ENCODE data around the gene RBM28. TPM values are rescaled to one million over a fixed set of nuclear protein-coding genes. Genes with fewer than 3 reads are reported as not detected.

Gene RBM28
- total RNA-seq, 2 experiments from 2014 or later: 35.1 to 37.3 TPM

GRCh38 chr7:128364166-128364870 lies 20.6 kb upstream of the RBM28 start:
- Mint-ChIP-seq H3K27me3 (peaks cover 70% of the 10 kb centered on the region), H3K27ac (no peak overlapping the region), H3K4me1 (peaks cover 18% of the 10 kb centered on the region), H3K9me3 (no peaks in the 10 kb centered on the region), H3K4me3 (no peak overlapping the region), H3K36me3 (ENCODE audit: low read depth) (no peaks in the 10 kb centered on the region)
- ChIA-PET POLR2A (no interaction called here), CTCF (interaction anchor here (0.6 kb wide), 1 partner anchor 36 kb away, joined by 3 read pairs; no protein-coding TSS in a partner anchor)
- DNase-seq: no peak

DNA sequence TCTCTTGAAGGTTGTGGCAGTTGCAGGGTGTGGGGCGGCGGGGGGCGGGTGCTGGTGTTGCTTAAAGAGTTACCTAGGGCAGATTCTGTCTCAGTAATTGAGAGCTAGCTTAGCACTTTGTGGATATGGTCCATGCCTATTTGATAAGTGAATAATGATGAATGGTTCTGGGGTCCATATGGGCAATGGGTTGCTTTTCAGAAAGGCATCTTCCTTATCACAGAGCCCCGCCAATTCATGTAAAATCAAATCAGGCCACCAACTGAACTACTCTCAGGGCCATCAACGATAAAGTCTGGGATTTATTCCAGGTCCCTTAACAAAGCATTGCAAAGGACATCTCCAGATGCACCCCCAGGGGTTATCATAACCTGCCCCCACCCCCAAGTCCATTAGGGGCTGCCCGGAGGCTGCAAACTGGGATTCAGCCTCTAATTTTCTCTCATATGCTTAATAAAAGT lies 19.6 kb upstream of the RBM28 start:
- Mint-ChIP-seq H3K4me3 (no peak overlapping the region), H3K27me3 (peaks cover 72% of the 10 kb centered on the region), H3K9me3 (no peaks in the 10 kb centered on the region), H3K27ac (no peak overlapping the region), H3K4me1 (peaks cover 18% of the 10 kb centered on the region), H3K36me3 (ENCODE audit: low read depth) (no peaks in the 10 kb centered on the region)
- no peak for DNase-seq
- ChIA-PET CTCF (interaction anchor here (1.2 to 1.5 kb wide), 2 partner anchors 24 to 90 kb away, joined by 3 to 6 read pairs; no protein-coding TSS in a partner anchor), POLR2A (no interaction called here)

- DNase-seq: no peak
- H3K36me3 Mint-ChIP-seq (ENCODE audit: low read depth): no peaks in the 10 kb centered on the region
- ChIA-PET CTCF (interaction anchor here (1.2 to 1.5 kb wide), 3 partner anchors 16 to 91 kb away, joined by 3 to 6 read pairs (median 3); no protein-coding TSS in a partner anchor), POLR2A (no interaction called here)
- peaks cover 18% of the 10 kb centered on the region for H3K4me1 Mint-ChIP-seq
- H3K9me3 Mint-ChIP-seq: no peaks in the 10 kb centered on the region
- H3K4me3 Mint-ChIP-seq: no peak overlapping the region
- H3K27ac Mint-ChIP-seq: no peak overlapping the region
- peaks cover 72% of the 10 kb centered on the region for H3K27me3 Mint-ChIP-seq
Measured at GRCh38 chr7:128362670-128363069, 19.0 kb upstream of the RBM28 start.

DNA sequence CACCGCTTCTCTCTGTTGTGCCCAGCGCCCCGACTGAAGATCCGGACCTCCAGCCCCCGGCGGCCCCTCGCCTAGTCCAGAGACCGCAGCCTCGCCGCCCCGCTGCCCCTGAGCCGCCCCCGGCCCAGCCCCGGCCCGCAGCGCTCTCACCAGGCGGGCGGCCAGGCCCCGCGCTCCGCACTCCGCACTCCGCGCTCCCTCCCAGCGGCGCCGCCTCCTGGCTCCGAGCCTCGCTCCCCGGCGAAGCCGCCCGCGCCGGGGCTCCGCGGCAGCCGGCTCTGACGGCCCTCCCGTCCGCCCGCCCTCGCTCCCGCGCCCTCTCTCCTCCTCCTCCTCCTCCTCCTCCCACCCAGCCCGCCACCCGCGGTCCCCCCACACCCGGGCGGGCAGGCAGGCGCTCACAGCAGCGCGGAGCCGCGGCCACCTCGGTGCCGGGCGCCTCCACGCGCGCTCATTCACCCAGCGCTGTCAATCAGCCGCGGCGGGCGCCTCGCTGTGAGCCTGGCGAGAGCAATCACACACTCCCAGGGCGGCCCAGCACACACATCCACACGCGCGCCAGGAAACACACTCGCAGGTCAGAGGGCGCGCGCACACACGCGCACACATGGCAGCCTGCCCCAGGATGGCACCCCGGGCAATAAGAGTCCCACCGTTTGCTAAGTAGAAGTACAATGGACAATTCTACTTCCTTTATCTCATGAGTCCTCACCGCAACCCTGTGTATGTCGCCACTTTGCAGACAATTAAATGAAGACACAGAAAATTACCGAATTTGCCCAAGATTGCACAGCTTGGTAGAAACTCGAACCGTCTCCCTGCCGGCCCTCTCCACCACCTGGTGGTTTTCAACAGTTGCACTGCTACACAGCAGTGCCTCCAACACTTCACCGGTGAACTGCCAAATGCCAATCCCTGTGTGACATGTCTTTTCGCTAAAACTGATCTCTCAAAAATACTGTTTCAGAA lies 18.0 kb upstream of the RBM28 start, which contains the start of gene PRRT4:
PRRT4 (minus strand) TSS at position 280 of the 969 bp plus-strand sequence.
- Mint-ChIP-seq H3K4me3 (peak within 1 kb of the TSS; percentile 70), H3K27me3 (peaks cover 65% of the 10 kb centered on the region)

DNA sequence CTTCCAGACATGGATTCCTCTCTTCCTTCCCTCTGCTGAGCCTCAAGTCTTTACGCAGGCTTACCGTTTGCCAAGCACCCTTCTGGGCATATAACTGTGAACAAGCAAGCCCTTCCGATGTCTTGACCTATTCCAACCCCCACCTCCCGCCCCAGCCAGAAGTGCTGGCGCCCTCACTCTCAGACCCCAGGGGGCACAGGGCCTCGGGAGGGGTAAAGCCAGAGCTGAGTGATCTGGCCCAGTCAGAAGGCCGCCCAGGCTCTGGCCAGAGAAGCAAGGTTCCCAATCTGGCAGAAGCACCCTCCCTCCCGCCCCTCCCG lies 16.6 kb upstream of the RBM28 start:
- Mint-ChIP-seq H3K36me3 (ENCODE audit: low read depth) (no peaks in the 10 kb centered on the region), H3K4me3 (no peak overlapping the region), H3K9me3 (no peaks in the 10 kb centered on the region), H3K4me1 (peaks cover 23% of the 10 kb centered on the region), H3K27ac (no peak overlapping the region), H3K27me3 (peaks cover 58% of the 10 kb centered on the region)
- POLR2A ChIA-PET: no interaction called here
- CTCF ChIA-PET: no interaction called here
- no peak for DNase-seq

More for the DNA sequence above, 18.0 kb upstream of the RBM28 start, which contains the start of gene PRRT4:
- H3K27ac Mint-ChIP-seq: no peak within 1 kb of the TSS
- no peaks in the 10 kb centered on the region for H3K9me3 Mint-ChIP-seq
- H3K4me1 Mint-ChIP-seq: peaks cover 18% of the 10 kb centered on the region
- ChIA-PET POLR2A (no interaction called here), CTCF (interaction anchor here (1.2 to 1.5 kb wide), 3 partner anchors 17 to 92 kb away, joined by 3 to 6 read pairs (median 3); no protein-coding TSS in a partner anchor)
- H3K36me3 Mint-ChIP-seq (ENCODE audit: low read depth): no peaks in the 10 kb centered on the region
- peak; percentile 41 for DNase-seq

- DNase-seq: no peak
Measured at GRCh38 chr7:128359939-128360338, 16.2 kb upstream of the RBM28 start.

GRCh38 chr7:128359336-128359735 lies 15.6 kb upstream of the RBM28 start:
- Mint-ChIP-seq H3K9me3 (no peaks in the 10 kb centered on the region), H3K4me1 (peaks cover 23% of the 10 kb centered on the region), H3K36me3 (ENCODE audit: low read depth) (no peaks in the 10 kb centered on the region), H3K27me3 (peaks cover 57% of the 10 kb centered on the region), H3K27ac (no peak overlapping the region), H3K4me3 (no peak overlapping the region)
- CTCF ChIA-PET: interaction anchor here (1.3 to 2.9 kb wide), 3 partner anchors 11 to 66 kb away, joined by 6 to 17 read pairs (median 6); partner anchors contain the start of gene RBM28
- POLR2A ChIA-PET: no interaction called here
- DNase-seq: no peak

More at GRCh38 chr7:128359939-128360338, 16.2 kb upstream of the RBM28 start:
- Mint-ChIP-seq H3K36me3 (ENCODE audit: low read depth) (no peaks in the 10 kb centered on the region), H3K4me3 (no peak overlapping the region), H3K4me1 (peaks cover 23% of the 10 kb centered on the region), H3K27me3 (peaks cover 55% of the 10 kb centered on the region), H3K27ac (no peak overlapping the region), H3K9me3 (no peaks in the 10 kb centered on the region)
- POLR2A ChIA-PET: no interaction called here
- CTCF ChIA-PET: no interaction called here

- Mint-ChIP-seq H3K4me1 (peaks cover 23% of the 10 kb centered on the region), H3K27me3 (peaks cover 53% of the 10 kb centered on the region), H3K4me3 (no peak overlapping the region), H3K36me3 (ENCODE audit: low read depth) (no peaks in the 10 kb centered on the region), H3K27ac (no peak overlapping the region), H3K9me3 (no peaks in the 10 kb centered on the region)
- ChIA-PET POLR2A (interaction anchor here (0.5 kb wide), 1 partner anchor 39 kb away, joined by 3 read pairs; no protein-coding TSS in a partner anchor), CTCF (interaction anchor here (1.0 to 2.9 kb wide), 6 partner anchors 9 to 67 kb away, joined by 3 to 17 read pairs (median 4); partner anchors contain the start of gene RBM28)
- no peak for DNase-seq
Measured at GRCh38 chr7:128358233-128358632, 14.5 kb upstream of the RBM28 start.

- no peak overlapping the region for H3K27ac Mint-ChIP-seq
- ChIA-PET POLR2A (no interaction called here), CTCF (interaction anchor here (1.0 to 2.9 kb wide), 4 partner anchors 8 to 42 kb away, joined by 3 to 17 read pairs (median 3); no protein-coding TSS in a partner anchor)
- H3K36me3 Mint-ChIP-seq (ENCODE audit: low read depth): no peaks in the 10 kb centered on the region
- H3K9me3 Mint-ChIP-seq: no peaks in the 10 kb centered on the region
- no peak overlapping the region for H3K4me3 Mint-ChIP-seq
- peaks cover 21% of the 10 kb centered on the region for H3K4me1 Mint-ChIP-seq
- peaks cover 50% of the 10 kb centered on the region for H3K27me3 Mint-ChIP-seq
- DNase-seq: no peak
Measured at GRCh38 chr7:128357217-128357613, 13.5 kb upstream of the RBM28 start.

DNA sequence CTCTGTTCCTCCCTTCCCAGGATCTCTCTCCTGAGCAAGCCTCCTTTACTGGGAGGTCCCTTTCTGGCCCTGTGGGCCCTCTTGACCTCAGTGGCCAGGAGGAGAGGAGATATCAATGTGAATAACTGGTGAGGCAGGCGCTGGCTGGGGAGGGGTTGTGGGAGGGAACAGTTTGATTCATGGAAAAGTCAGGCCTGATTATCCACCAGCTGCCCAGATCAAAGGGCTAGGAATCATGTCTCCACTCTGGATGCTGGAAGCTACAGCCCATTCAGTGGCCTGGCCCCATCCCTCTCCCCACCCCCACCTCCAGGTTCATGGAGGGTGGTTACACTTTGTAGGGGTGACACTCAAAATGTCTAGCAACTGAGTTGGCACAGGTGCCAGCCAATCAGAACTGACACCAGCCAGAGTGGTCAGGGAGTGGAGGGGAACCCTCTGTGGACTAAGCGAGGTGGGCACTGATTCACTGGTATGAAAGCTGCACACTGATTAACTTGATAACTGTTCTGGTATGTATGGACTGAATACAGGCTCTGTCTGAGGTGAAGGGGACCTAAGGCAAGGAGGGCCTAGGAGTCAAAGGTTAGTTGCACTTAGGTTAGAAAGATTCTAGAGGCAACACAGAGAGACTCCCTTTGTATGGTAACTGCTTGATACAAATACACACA lies 13.0 kb upstream of the RBM28 start:
- Mint-ChIP-seq H3K4me3 (no peak overlapping the region), H3K27me3 (peaks cover 45% of the 10 kb centered on the region)

GRCh38 chr7:128353610-128354009 lies 9.9 kb upstream of the RBM28 start:
- DNase-seq: no peak
- ChIA-PET POLR2A (no interaction called here), CTCF (interaction anchor here (1.1 kb wide), 1 partner anchor 73 kb away, joined by 3 read pairs; no protein-coding TSS in a partner anchor)
- H3K4me1 Mint-ChIP-seq: peaks cover 8% of the 10 kb centered on the region
- no peak overlapping the region for H3K27ac Mint-ChIP-seq
- no peaks in the 10 kb centered on the region for H3K36me3 Mint-ChIP-seq (ENCODE audit: low read depth)
- peaks cover 49% of the 10 kb centered on the region for H3K27me3 Mint-ChIP-seq
- no peak overlapping the region for H3K4me3 Mint-ChIP-seq
- H3K9me3 Mint-ChIP-seq: no peaks in the 10 kb centered on the region

More for the DNA sequence above, 13.0 kb upstream of the RBM28 start:
- ChIA-PET CTCF (interaction anchor here (1.6 to 2.9 kb wide), 2 partner anchors 8 to 27 kb away, joined by 3 to 17 read pairs; no protein-coding TSS in a partner anchor), POLR2A (no interaction called here)
- Mint-ChIP-seq H3K27ac (no peak overlapping the region), H3K9me3 (no peaks in the 10 kb centered on the region), H3K36me3 (ENCODE audit: low read depth) (no peaks in the 10 kb centered on the region), H3K4me1 (peaks cover 16% of the 10 kb centered on the region)
- DNase-seq: no peak

DNA sequence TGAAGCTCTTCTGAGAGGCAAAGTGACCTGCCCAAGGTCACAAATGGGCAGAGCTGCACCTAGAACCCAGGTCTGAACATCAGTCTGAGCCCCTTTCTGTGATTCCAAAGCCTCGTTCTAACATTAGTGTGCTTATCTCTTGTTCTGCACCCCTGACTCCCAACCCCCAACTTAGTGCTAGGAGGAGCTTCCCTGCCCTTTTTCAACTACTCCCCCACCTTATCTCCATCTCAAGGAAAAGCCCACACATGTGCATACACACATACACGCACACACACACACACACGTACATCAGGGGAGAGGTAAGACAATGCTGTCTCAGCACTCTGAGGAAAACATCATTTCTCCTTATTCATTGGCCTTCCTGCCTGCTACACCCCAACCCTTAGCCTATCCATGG lies 9.5 kb upstream of the RBM28 start:
- ChIA-PET POLR2A (no interaction called here), CTCF (interaction anchor here (0.9 to 1.1 kb wide), 2 partner anchors 13 to 74 kb away, joined by 3 read pairs; no protein-coding TSS in a partner anchor)
- Mint-ChIP-seq H3K36me3 (ENCODE audit: low read depth) (no peaks in the 10 kb centered on the region), H3K4me3 (no peak overlapping the region), H3K27me3 (peaks cover 47% of the 10 kb centered on the region), H3K9me3 (no peaks in the 10 kb centered on the region), H3K27ac (no peak overlapping the region), H3K4me1 (peaks cover 8% of the 10 kb centered on the region)
- no peak for DNase-seq
